Stimulated activated naive CD8-positive, alpha-beta T cell treated with anti-CD3 and anti-CD28 coated beads, Interleukin-15, amount 100 ng/mL, for 72 hours (primary cell): ENCODE results near the gene ESF1.
"Not testable (repeated sequence)": the region's sequence is repeated elsewhere in the genome, so short reads cannot be mapped to it uniquely, and the experiment has no call there.

Source experiments
- ATAC-seq: fragments of 150-1000 bp; cut with Tn5 transposase; 2 replicates; pipeline ENCODE4 v1.10.0; 2021; ENCODE audit warnings: mild to moderate bottlenecking, moderate library complexity
- DNase-seq, 2 donors: peaks; one replicate each; pipeline ENCODE4 v3.0.0; 2021 to 2022
- H3K27ac Mint-ChIP-seq, 2 donors: one replicate each; pipeline ENCODE4 v1.8.0; 2022; ENCODE audit warnings: mild to moderate bottlenecking in 2 of 2, mixed read lengths in 2 of 2, moderate library complexity in 2 of 2
- H3K27me3 Mint-ChIP-seq: one replicate; pipeline ENCODE4 v1.8.0; 2022; ENCODE audit warnings: mixed read lengths
- H3K4me1 Mint-ChIP-seq: one replicate; pipeline ENCODE4 v1.8.0; 2022; ENCODE audit warnings: mild to moderate bottlenecking, mixed read lengths
- H3K4me3 Mint-ChIP-seq, 2 donors: one replicate each; pipeline ENCODE4 v1.8.0; 2022; ENCODE audit warnings: mild to moderate bottlenecking in 2 of 2, mixed read lengths in 2 of 2, moderate library complexity in 1 of 2
- H3K9me3 Mint-ChIP-seq, 2 donors: one replicate each; pipeline ENCODE4 v1.8.0; 2022; ENCODE audit warnings: mixed read lengths in 2 of 2

Gene ESF1

GRCh38 chr20:13765868-13766416, 18.8 kb downstream of the ESF1 start:
- H3K4me3 Mint-ChIP-seq, result no peak overlapping the region
- H3K27ac Mint-ChIP-seq, result peak overlapping the region in 1 of 2 donors; percentile 33
- no peak for DNase-seq
- no peaks in the 10 kb centered on the region for H3K27me3 Mint-ChIP-seq
- ATAC-seq, result no peak
- peaks cover 6 to 8% of the 10 kb centered on the region in 2 donors for H3K9me3 Mint-ChIP-seq
- H3K4me1 Mint-ChIP-seq, result peaks cover 12% of the 10 kb centered on the region

GRCh38 chr20:13765299-13765698, 19.4 kb downstream of the ESF1 start:
- peaks cover 6 to 8% of the 10 kb centered on the region in 2 donors for H3K9me3 Mint-ChIP-seq
- DNase-seq, result no peak
- no peak for ATAC-seq
- no peak overlapping the region for H3K4me3 Mint-ChIP-seq
- H3K27ac Mint-ChIP-seq, result peak overlapping the region in 1 of 2 donors; percentile 85
- peaks cover 12% of the 10 kb centered on the region for H3K4me1 Mint-ChIP-seq
- H3K27me3 Mint-ChIP-seq, result no peaks in the 10 kb centered on the region

- H3K4me1 Mint-ChIP-seq, DNase-seq, H3K27me3 Mint-ChIP-seq, ATAC-seq, H3K4me3 Mint-ChIP-seq, H3K9me3 Mint-ChIP-seq, H3K27ac Mint-ChIP-seq: not testable (repeated sequence)
Measured at GRCh38 chr20:13760451-13760946, 24.2 kb downstream of the ESF1 start.

GRCh38 chr20:13758884-13759283, 25.8 kb downstream of the ESF1 start:
- Mint-ChIP-seq H3K9me3 (no peaks in the 10 kb centered on the region), H3K27ac (no peak overlapping the region), H3K4me1 (no peaks in the 10 kb centered on the region), H3K4me3 (no peak overlapping the region), H3K27me3 (no peaks in the 10 kb centered on the region)
- no peak for DNase-seq
- ATAC-seq, result no peak

- H3K9me3 Mint-ChIP-seq, result no peaks in the 10 kb centered on the region
- no peak overlapping the region for H3K27ac Mint-ChIP-seq
- DNase-seq, result no peak
- no peak overlapping the region for H3K4me3 Mint-ChIP-seq
- ATAC-seq, result no peak
- H3K27me3 Mint-ChIP-seq, result no peaks in the 10 kb centered on the region
- H3K4me1 Mint-ChIP-seq, result no peaks in the 10 kb centered on the region
Measured at GRCh38 chr20:13756551-13756950, 28.2 kb downstream of the ESF1 start.

GRCh38 chr20:13755809-13756208, 28.9 kb downstream of the ESF1 start:
- no peak for DNase-seq
- no peak overlapping the region for H3K4me3 Mint-ChIP-seq
- H3K27ac Mint-ChIP-seq, result no peak overlapping the region
- H3K9me3 Mint-ChIP-seq, result no peaks in the 10 kb centered on the region
- H3K4me1 Mint-ChIP-seq, result no peaks in the 10 kb centered on the region
- no peaks in the 10 kb centered on the region for H3K27me3 Mint-ChIP-seq
- no peak for ATAC-seq

GRCh38 chr20:13753436-13754036, 31.2 kb downstream of the ESF1 start:
- no peaks in the 10 kb centered on the region for H3K27me3 Mint-ChIP-seq
- DNase-seq (no peak), ATAC-seq (no peak)
- no peak overlapping the region for H3K4me3 Mint-ChIP-seq
- H3K4me1 Mint-ChIP-seq, result no peaks in the 10 kb centered on the region
- H3K27ac Mint-ChIP-seq, result no peak overlapping the region
- no peaks in the 10 kb centered on the region for H3K9me3 Mint-ChIP-seq

GRCh38 chr20:13749811-13750210, 34.9 kb downstream of the ESF1 start:
- peak overlapping the region in 1 of 2 donors; percentile 23 for H3K27ac Mint-ChIP-seq
- ATAC-seq (no peak), DNase-seq (no peak)
- no peak overlapping the region for H3K4me3 Mint-ChIP-seq
- no peaks in the 10 kb centered on the region for H3K4me1 Mint-ChIP-seq
- no peaks in the 10 kb centered on the region for H3K27me3 Mint-ChIP-seq
- no peaks in the 10 kb centered on the region for H3K9me3 Mint-ChIP-seq

GRCh38 chr20:13745784-13746183, 38.9 kb downstream of the ESF1 start:
- H3K27me3 Mint-ChIP-seq, result no peaks in the 10 kb centered on the region
- H3K9me3 Mint-ChIP-seq, result peaks cover 10% of the 10 kb centered on the region in 2 donors
- DNase-seq, result no peak
- no peak for ATAC-seq
- H3K4me1 Mint-ChIP-seq, result peaks cover 12% of the 10 kb centered on the region
- H3K4me3 Mint-ChIP-seq, result no peak overlapping the region
- H3K27ac Mint-ChIP-seq, result no peak overlapping the region

GRCh38 chr20:13744352-13744751, 40.4 kb downstream of the ESF1 start:
- Mint-ChIP-seq H3K4me1 (peaks cover 13% of the 10 kb centered on the region), H3K9me3 (peaks cover 12 to 15% of the 10 kb centered on the region in 2 donors), H3K27ac (no peak overlapping the region), H3K27me3 (no peaks in the 10 kb centered on the region), H3K4me3 (no peak overlapping the region)
- DNase-seq (no peak), ATAC-seq (no peak)

- DNase-seq (no peak), ATAC-seq (no peak)
- H3K27ac Mint-ChIP-seq, result peak overlapping the region in 1 of 2 donors; percentile 7
- peaks cover 12 to 15% of the 10 kb centered on the region in 2 donors for H3K9me3 Mint-ChIP-seq
- H3K4me1 Mint-ChIP-seq, result peaks cover 13% of the 10 kb centered on the region
- H3K27me3 Mint-ChIP-seq, result no peaks in the 10 kb centered on the region
- H3K4me3 Mint-ChIP-seq, result no peak overlapping the region
Measured at GRCh38 chr20:13741879-13742278, 42.8 kb downstream of the ESF1 start.

GRCh38 chr20:13739731-13740649, 44.7 kb downstream of the ESF1 start:
- ATAC-seq, result no peak
- no peaks in the 10 kb centered on the region for H3K27me3 Mint-ChIP-seq

GRCh38 chr20:13738187-13738586, 46.5 kb downstream of the ESF1 start:
- not testable (repeated sequence) for H3K27me3 Mint-ChIP-seq, H3K4me3 Mint-ChIP-seq, ATAC-seq, H3K27ac Mint-ChIP-seq, DNase-seq
- H3K4me1 Mint-ChIP-seq, result peaks cover 13% of the 10 kb centered on the region
- H3K9me3 Mint-ChIP-seq, result peaks cover 12 to 15% of the 10 kb centered on the region in 2 donors

More at GRCh38 chr20:13739731-13740649, 44.7 kb downstream of the ESF1 start:
- no peak overlapping the region for H3K4me3 Mint-ChIP-seq
- H3K4me1 Mint-ChIP-seq, result peaks cover 13% of the 10 kb centered on the region
- H3K9me3 Mint-ChIP-seq, result peaks cover 12 to 15% of the 10 kb centered on the region in 2 donors
- H3K27ac Mint-ChIP-seq, result no peak overlapping the region
- no peak for DNase-seq

GRCh38 chr20:13736436-13737191, 48.1 kb downstream of the ESF1 start:
- Mint-ChIP-seq H3K9me3 (peaks cover 9 to 13% of the 10 kb centered on the region in 2 donors), H3K4me3 (no peak overlapping the region), H3K27me3 (no peaks in the 10 kb centered on the region), H3K27ac (no peak overlapping the region), H3K4me1 (peaks cover 10% of the 10 kb centered on the region)
- no peak for DNase-seq
- ATAC-seq, result no peak

- Mint-ChIP-seq H3K9me3 (peaks cover 1 to 5% of the 10 kb centered on the region in 2 donors), H3K27ac (no peak overlapping the region), H3K4me1 (peaks cover 2% of the 10 kb centered on the region), H3K27me3 (no peaks in the 10 kb centered on the region), H3K4me3 (no peak overlapping the region)
- ATAC-seq (no peak), DNase-seq (no peak)
Measured at GRCh38 chr20:13735826-13736225, 48.9 kb downstream of the ESF1 start.
